ENCODE data around the gene ARHGAP12.
A peak's percentile ranks its signal among the peaks of the same experiment; 100 is the strongest.
"Not testable (repeated sequence)": the region's sequence is repeated elsewhere in the genome, so short reads cannot be mapped to it uniquely, and the experiment has no call there.

ARHGAP12 gene

GRCh38 chr10:31816318-31816717 lies 112.3 kb downstream of the ARHGAP12 start:
- no peak for DNase-seq

- peak; percentile 92 for DNase-seq
These were observed 120.1 kb downstream of the ARHGAP12 start for GRCh38 chr10:31808258-31809218.

- DNase-seq = peak; percentile 13
These were observed 124.2 kb downstream of the ARHGAP12 start for GRCh38 chr10:31804352-31804810.

GRCh38 chr10:31803606-31804351 lies 124.9 kb downstream of the ARHGAP12 start:
- DNase-seq = peak; percentile 44

GRCh38 chr10:31799181-31799580 lies 129.4 kb downstream of the ARHGAP12 start:
- DNase-seq = no peak

- no peak for DNase-seq
These were observed 135.9 kb downstream of the ARHGAP12 start for GRCh38 chr10:31792745-31793144.

- DNase-seq = no peak
These were observed 139.1 kb downstream of the ARHGAP12 start for GRCh38 chr10:31789555-31789954.

GRCh38 chr10:31782701-31783100 lies 145.9 kb downstream of the ARHGAP12 start:
- DNase-seq = no peak

GRCh38 chr10:31780717-31781116 lies 147.9 kb downstream of the ARHGAP12 start:
- no peak for DNase-seq

- no peak for DNase-seq
These were observed 150.0 kb downstream of the ARHGAP12 start for GRCh38 chr10:31778627-31779026.

- no peak for DNase-seq
These were observed 152.5 kb downstream of the ARHGAP12 start for GRCh38 chr10:31776159-31776558.

GRCh38 chr10:31774928-31775650 lies 153.5 kb downstream of the ARHGAP12 start:
- DNase-seq = peak; percentile 40

- DNase-seq = peak; percentile 92
These were observed 154.2 kb downstream of the ARHGAP12 start for GRCh38 chr10:31774299-31774900.

- DNase-seq = no peak
These were observed 154.8 kb downstream of the ARHGAP12 start for GRCh38 chr10:31773749-31774298.

GRCh38 chr10:31771331-31771831 lies 157.2 kb downstream of the ARHGAP12 start:
- no peak for DNase-seq

GRCh38 chr10:31770307-31770902 lies 158.2 kb downstream of the ARHGAP12 start:
- peak; percentile 64 for DNase-seq

- DNase-seq = no peak
These were observed 159.1 kb downstream of the ARHGAP12 start for GRCh38 chr10:31769564-31769963.

- not testable (repeated sequence) for DNase-seq
These were observed 159.7 kb downstream of the ARHGAP12 start for GRCh38 chr10:31768935-31769334.

- DNase-seq = no peak
These were observed 160.2 kb downstream of the ARHGAP12 start for GRCh38 chr10:31768467-31768866.

- no peak for DNase-seq
These were observed 163.1 kb downstream of the ARHGAP12 start for GRCh38 chr10:31765541-31765940.

- no peak for DNase-seq
These were observed 166.3 kb downstream of the ARHGAP12 start for GRCh38 chr10:31762316-31762715.

- no peak for DNase-seq
These were observed 167.5 kb downstream of the ARHGAP12 start for GRCh38 chr10:31761156-31761555.

Measured in eye (tissue), 1 donor.